Medulla oblongata (tissue), 1 donor: ENCODE results near the gene LY6G5C.

Experiments
- DNase-seq: peaks from one replicate; pipeline ENCODE4 v3.0.0-alpha.2; 2015; ENCODE audit errors: extremely low spot score

Gene LY6G5C

DNA sequence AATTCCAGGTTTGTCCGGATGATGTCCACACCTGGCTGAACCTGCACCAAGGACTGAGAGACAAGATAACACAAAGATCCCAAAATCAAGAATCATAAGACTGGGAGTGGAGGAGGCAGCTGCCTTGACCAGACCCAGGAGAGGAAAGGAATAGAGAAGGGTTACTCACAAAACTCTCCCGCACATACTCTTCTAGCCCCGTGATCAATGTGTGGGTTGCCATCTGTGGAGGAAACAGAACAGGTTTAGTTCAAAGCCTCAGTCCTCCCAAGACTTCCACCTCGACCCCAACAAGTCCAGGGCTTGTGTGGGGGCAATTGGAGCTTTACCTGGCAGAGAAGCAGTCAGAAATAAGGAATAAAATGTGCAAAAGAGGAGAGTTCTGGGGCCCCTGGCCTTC, 39.5 kb downstream of the LY6G5C start:
- DNase-seq: no peak

DNA sequence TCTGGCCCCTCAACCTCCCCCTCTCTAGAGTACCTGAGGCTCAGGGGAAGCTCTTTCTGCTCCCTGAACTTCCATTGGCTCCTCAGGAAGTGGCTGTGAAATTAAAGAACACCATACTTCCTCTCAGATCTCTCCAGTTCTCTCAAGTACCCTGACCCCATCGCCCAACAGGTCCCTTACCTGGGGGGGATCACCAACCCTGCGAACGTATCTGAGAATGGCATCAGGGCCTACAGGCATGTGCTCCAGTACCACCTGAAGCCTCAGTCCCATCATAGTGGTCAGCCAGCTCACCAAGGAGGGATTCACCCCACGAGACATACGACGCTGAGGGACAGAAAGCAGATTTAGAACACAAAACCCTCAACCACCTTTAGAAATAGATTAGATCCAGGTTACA, 40.3 kb downstream of the LY6G5C start:
- DNase-seq: no peak

DNA sequence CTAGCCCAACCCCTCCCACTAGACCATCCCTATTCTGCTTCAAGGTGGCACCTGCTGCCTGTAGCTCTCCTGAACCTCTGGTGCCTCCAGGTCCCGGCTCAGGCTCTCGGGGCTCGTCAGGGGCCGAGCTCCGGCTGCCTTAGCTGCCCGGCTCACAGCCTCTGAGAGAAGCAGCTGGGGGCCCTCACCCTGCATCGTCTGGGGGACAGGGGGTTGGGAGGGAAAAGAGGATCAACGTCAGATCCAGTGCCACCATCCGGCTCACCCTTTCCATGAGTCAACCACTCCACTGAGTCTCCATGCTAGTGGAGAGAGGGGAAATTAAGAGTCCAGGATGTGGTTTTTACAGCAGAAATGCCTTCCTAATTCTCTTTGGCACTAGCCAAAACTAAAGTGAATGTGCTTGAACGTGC, 41.4 kb downstream of the LY6G5C start:
- DNase-seq: no peak

DNA sequence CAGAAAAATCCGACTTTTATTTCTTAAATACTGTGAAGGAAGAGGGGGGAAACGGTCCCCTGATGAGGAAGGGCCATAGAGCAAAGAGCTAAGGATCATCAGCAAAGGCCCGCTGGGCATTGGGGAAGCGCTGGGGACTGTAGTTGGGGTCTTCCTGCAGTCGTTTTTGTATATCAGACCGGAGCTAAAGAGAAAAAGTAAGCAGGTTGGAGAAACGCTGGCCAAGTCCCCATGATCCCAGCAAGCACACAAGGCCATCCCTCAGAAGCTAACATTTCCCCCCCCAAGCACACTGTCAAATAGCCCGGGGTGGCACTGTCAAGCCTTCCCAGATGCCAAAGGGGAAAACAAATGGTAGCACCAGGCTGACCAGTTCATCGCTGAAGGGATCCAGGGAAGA, 41.8 kb downstream of the LY6G5C start:
- no peak for DNase-seq

DNA sequence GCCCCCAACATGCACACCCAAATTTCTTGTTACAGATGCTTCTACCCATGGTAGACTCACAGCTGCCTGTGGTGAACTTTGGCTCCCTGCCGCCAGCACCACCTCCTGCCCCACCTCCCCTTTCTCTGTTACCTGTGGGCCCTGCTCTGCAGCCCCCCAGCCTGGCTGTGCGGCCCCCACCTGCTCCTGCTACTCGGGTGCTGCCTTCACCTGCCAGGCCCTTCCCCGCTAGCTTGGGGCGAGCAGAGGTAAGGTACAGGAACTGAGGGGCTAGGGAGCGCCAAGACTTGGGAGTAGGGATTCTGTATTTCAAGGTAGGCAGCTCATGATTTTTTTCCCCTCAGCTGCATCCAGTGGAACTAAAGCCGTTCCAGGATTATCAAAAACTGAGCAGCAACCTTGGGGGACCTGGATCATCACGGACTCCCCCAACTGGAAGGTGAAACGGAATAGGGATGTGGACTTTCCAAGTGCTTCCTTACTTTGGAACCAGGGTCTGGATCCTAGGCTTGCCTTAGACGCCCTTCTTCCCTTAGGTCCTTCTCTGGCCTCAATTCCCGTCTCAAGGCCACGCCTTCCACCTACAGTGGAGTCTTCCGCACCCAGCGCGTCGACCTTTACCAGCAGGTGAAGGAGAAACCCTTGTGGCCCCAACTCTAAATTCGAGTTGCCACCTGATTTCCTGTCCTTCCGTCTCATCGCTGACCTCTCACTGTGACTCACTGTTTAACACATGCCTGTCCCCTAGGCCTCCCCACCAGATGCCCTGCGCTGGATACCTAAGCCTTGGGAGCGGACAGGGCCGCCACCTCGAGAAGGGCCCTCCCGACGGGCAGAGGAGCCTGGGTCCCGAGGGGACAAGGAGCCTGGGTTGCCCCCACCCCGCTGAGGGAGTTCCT, 43.9 kb downstream of the LY6G5C start:
- no peak for DNase-seq

DNA sequence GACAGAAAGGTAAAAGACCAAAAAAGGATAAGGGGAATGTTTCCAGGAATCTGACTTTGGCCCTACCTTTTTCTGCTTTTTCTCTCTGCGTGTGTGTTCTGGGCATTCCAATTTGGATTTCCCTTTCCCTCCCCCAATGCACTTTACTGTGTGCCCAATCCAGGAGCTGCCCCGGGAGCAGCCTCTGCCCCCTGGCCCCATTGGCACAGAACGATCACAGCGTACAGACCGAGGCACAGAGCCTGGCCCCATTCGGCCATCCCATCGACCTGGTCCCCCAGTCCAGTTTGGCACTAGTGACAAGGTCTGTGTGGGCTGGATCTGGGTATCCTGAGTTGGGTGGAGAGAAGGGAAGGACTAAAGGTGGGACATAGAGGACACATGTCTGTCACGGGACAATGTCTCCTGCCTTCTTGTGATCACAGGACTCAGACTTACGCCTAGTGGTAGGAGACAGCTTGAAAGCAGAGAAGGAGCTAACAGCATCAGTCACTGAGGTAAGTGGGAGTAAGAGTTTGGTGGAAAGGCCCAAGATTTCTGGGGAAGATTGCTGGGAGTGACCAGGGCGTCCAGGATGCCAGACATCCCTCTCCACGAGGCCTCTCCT, 45.8 kb downstream of the LY6G5C start:
- no peak for DNase-seq

DNA sequence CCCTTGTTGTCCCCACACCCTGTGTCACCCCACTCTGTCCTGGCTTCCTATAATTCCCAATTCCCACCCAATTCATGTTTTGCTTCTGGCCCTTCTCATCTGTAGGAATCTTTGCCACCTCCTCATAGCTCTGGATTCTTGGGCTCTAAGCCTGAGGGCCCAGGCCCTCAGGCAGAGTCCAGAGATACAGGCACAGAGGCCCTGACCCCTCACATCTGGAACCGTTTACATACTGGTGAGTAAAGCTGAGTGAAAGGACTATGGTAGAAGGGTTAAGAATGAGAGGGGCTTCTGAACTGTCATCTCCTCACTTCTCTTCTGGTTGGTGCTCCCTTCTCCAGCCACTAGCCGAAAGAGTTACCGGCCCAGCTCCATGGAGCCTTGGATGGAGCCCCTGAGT, 46.7 kb downstream of the LY6G5C start:
- DNase-seq: no peak

DNA sequence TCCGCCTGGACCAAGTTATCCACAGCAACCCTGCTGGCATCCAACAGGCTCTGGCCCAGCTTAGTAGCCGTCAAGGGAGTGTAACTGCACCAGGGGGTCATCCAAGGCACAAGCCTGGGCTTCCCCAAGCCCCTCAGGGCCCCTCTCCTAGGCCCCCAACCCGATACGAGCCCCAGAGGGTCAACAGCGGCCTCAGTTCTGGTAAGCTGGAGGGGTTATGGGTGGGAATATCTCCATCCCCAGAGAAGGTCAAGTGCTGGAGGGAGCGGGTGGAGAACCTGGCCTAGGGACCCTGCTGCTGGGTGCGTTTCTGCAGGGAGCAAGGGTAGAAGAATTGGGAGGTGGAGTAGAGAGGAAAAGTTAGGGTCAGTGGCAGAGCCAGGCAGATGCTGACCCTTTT, 47.4 kb downstream of the LY6G5C start:
- no peak for DNase-seq

DNA sequence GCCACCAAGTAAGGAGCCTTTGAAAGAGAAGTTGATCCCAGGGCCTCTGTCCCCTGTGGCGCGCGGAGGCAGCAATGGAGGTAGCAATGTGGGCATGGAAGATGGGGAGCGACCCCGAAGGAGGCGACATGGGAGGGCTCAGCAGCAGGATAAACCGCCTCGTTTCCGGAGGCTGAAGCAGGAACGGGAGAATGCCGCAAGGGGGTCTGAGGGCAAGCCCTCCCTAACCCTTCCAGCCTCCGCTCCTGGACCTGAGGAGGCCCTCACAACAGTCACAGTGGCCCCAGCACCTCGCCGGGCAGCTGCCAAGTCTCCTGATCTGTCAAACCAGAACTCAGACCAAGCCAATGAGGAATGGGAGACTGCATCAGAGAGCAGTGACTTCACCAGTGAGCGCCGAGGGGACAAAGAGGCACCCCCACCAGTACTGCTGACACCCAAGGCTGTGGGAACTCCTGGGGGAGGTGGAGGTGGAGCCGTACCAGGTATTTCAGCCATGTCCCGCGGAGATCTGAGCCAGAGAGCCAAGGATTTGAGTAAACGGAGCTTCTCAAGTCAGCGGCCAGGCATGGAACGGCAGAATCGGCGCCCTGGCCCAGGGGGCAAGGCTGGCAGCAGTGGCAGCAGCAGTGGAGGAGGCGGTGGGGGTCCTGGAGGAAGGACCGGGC, 48.5 kb downstream of the LY6G5C start:
- no peak for DNase-seq

DNA sequence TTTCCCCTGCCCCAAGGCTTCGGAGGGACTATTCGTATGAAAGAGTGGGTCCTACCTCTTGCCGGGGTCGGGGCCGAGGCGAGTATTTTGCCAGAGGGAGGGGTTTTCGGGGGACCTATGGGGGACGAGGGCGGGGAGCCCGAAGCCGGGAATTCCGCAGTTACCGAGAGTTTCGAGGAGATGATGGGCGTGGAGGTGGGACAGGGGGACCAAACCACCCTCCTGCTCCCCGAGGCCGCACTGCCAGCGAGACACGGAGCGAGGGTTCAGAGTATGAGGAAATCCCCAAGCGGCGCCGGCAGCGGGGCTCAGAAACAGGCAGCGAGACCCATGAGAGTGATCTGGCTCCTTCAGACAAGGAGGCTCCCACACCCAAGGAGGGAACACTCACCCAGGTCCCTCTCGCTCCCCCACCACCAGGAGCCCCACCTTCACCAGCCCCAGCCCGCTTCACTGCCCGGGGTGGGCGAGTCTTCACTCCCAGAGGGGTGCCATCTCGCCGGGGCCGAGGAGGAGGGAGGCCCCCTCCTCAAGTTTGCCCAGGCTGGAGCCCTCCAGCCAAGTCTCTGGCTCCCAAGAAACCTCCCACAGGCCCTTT, 49.1 kb downstream of the LY6G5C start:
- no peak for DNase-seq

DNA sequence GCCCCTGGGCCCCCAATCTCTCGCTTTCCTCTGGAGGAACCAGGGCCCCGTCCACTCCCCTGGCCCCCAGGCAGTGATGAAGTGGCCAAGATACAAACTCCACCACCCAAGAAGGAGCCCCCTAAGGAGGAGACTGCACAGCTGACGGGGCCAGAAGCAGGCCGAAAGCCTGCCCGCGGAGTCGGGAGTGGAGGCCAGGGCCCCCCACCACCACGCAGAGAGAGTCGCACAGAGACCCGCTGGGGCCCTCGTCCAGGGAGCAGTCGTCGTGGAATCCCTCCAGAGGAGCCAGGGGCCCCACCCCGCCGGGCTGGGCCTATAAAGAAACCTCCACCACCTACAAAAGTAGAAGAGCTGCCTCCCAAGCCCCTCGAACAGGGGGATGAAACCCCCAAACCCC, 49.7 kb downstream of the LY6G5C start:
- no peak for DNase-seq

DNA sequence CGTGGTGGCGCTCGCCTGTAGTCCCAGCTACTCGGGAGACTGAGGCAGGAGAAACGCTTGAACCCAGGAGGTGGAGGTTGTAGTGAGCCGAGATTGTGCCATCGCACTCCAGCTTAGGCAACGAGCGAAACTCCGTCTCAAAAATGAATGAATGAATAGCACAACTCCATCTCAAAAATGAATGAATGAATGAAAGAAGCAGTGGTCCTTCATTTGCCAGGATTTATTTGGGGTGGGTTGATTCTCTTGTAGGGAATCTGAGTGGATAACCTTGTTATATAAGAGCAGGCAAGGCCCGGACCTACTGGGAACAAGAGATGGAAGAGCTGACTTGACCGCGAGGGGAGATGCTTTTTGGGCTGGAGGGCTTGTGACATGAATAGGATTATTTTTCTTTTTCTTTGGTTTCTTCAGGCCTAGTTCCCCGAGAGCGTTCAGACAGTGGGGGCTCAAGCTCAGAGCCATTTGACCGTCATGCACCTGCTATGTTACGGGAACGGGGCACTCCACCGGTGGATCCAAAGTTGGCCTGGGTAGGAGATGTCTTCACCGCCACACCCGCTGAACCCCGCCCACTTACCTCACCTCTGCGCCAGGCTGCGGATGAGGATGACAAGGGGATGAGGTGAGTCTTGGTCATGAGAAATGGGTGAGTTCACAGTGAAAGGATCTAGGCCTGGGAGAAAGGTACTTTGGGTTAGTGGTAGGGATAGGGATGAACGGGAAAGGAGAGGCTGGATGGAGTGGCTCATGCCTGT, 50.5 kb downstream of the LY6G5C start:
- no peak for DNase-seq

DNA sequence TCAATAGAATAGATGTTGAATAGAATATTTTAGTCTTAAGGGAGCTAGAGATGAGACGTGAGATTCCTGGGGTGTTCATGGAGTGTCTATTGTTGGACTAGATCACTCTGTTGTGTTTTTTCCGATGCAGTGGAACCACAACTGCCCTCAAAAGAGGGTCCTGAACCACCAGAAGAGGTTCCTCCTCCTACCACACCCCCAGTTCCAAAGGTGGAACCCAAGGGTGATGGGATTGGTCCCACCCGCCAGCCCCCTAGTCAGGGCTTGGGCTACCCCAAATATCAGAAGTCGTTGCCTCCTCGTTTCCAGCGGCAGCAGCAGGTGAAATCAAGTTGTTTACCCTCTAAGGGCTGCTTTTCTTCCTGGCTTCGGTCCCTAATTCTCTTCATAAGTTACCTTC, 51.9 kb downstream of the LY6G5C start:
- DNase-seq: no peak

DNA sequence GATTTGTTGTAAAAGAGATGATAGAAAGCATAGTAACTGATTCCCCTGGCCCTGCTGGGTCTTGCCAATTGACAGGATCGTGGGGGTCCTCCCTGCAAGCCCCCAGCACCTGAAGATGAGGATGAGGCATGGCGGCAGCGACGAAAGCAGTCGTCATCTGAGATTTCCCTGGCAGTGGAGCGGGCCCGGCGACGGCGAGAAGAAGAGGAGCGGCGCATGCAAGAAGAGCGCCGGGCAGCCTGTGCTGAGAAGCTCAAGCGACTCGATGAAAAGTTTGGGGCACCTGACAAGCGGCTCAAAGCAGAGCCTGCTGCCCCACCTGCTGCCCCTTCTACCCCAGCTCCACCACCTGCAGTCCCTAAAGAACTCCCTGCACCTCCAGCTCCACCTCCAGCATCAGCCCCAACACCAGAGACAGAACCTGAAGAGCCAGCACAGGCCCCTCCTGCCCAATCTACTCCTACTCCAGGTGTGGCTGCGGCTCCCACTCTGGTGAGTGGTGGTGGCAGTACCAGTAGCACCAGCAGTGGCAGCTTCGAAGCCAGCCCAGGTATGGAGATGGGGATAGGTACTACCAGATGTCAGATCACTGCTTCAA, 53.1 kb downstream of the LY6G5C start:
- DNase-seq: no peak

DNA sequence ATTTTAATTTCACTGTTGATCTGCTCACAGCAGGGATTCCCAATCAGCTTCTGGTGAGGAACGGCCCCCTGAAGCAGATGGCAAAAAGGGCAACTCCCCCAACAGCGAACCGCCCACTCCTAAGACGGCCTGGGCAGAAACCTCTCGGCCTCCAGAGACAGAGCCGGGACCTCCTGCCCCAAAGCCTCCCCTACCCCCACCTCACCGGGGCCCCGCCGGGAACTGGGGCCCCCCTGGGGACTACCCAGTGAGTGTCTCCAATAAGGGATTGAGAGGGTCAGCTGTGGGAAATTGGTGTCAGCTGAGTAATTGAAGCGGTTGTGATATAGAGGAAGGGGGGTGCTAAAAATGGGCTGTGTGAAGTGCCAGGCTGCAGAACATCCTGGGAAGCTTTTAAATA, 53.9 kb downstream of the LY6G5C start:
- no peak for DNase-seq
